Middle frontal gyrus (tissue), 1 donor: Measurements from ENCODE around the gene GDPD5.
"Not testable (repeated sequence)": the region's sequence is repeated elsewhere in the genome, so short reads cannot be mapped to it uniquely, and the experiment has no call there.

Experiments
- DNase-seq: peaks from one replicate; pipeline ENCODE4 v3.0.0-alpha.2; 2015; ENCODE audit warnings: low spot score; ENCODE audit errors: extremely low spot score

The GDPD5 gene

GRCh38 chr11:75429902-75430713 lies 95.6 kb downstream of the GDPD5 start:
- DNase-seq, result peak; percentile 36

GRCh38 chr11:75429641-75429901 lies 96.2 kb downstream of the GDPD5 start:
- no peak for DNase-seq

- DNase-seq, result no peak
Measured at GRCh38 chr11:75428989-75429640, 96.6 kb downstream of the GDPD5 start.

- peak; percentile 71 for DNase-seq
Measured at GRCh38 chr11:75428281-75428724, 97.4 kb downstream of the GDPD5 start.

GRCh38 chr11:75427181-75427580 lies 98.6 kb downstream of the GDPD5 start:
- no peak for DNase-seq

- no peak for DNase-seq
Measured at GRCh38 chr11:75426720-75427086, 99.0 kb downstream of the GDPD5 start.

- no peak for DNase-seq
Measured at GRCh38 chr11:75425422-75425821, 100.3 kb downstream of the GDPD5 start.

- DNase-seq, result no peak
Measured at GRCh38 chr11:75424396-75424795, 101.3 kb downstream of the GDPD5 start.

GRCh38 chr11:75423721-75424120 lies 102.0 kb downstream of the GDPD5 start:
- no peak for DNase-seq

- no peak for DNase-seq
Measured at GRCh38 chr11:75422248-75423231, 103.2 kb downstream of the GDPD5 start.

- no peak for DNase-seq
Measured at GRCh38 chr11:75421902-75422247, 103.9 kb downstream of the GDPD5 start.

- DNase-seq, result no peak
Measured at GRCh38 chr11:75421035-75421602, 104.6 kb downstream of the GDPD5 start.

GRCh38 chr11:75420224-75421034 lies 105.3 kb downstream of the GDPD5 start:
- DNase-seq, result no peak

GRCh38 chr11:75413864-75414263 lies 111.9 kb downstream of the GDPD5 start:
- no peak for DNase-seq

- not testable (repeated sequence) for DNase-seq
Measured at GRCh38 chr11:75413146-75413545, 112.6 kb downstream of the GDPD5 start.

GRCh38 chr11:75409971-75410370 lies 115.8 kb downstream of the GDPD5 start:
- DNase-seq, result not testable (repeated sequence)

- DNase-seq, result no peak
Measured at GRCh38 chr11:75408957-75409219, 116.9 kb downstream of the GDPD5 start.

GRCh38 chr11:75406338-75406777 lies 119.4 kb downstream of the GDPD5 start:
- no peak for DNase-seq

- DNase-seq, result no peak
Measured at GRCh38 chr11:75403983-75404658, 121.6 kb downstream of the GDPD5 start.

- no peak for DNase-seq
Measured at GRCh38 chr11:75403037-75403436, 122.7 kb downstream of the GDPD5 start.
